HG02938 (cell line): ENCODE results near the gene TMOD4.
"Not testable (repeated sequence)": the region's sequence is repeated elsewhere in the genome, so short reads cannot be mapped to it uniquely, and the experiment has no call there.

Source experiments
- ATAC-seq: cut with Tn5 transposase; IDR thresholded peaks from one replicate; pipeline ENCODE4 v1.9.1; 2021; ENCODE audit warnings: mild to moderate bottlenecking, moderate library complexity; ENCODE audit not compliant: unreplicated experiment

Gene TMOD4

GRCh38 chr1:151175863-151176262 is at the start of gene TMOD4:
Gene TMOD4, minus strand, starts transcription at chr1:151175981. Its CDS starts 1,106 bp downstream, at chr1:151174875.
- ATAC-seq: no peak

GRCh38 chr1:151222130-151222529 is 46.3 kb upstream of the TMOD4 start:
- no peak for ATAC-seq

GRCh38 chr1:151221616-151222015 is 45.8 kb upstream of the TMOD4 start:
- ATAC-seq: no peak

GRCh38 chr1:151213560-151213959 is 37.8 kb upstream of the TMOD4 start:
- ATAC-seq: no peak

GRCh38 chr1:151211972-151212705 is 36.4 kb upstream of the TMOD4 start:
- ATAC-seq: no peak

GRCh38 chr1:151210830-151211229 is 35.0 kb upstream of the TMOD4 start:
- ATAC-seq: no peak

GRCh38 chr1:151205381-151205965 is 29.7 kb upstream of the TMOD4 start:
- not testable (repeated sequence) for ATAC-seq

- no peak for ATAC-seq
Measured at GRCh38 chr1:151199873-151200581, 24.2 kb upstream of the TMOD4 start.

- peak; percentile 75 for ATAC-seq
Measured at GRCh38 chr1:151198254-151199127, 22.7 kb upstream of the TMOD4 start, which contains the start of gene PIP5K1A. Gene PIP5K1A, plus strand, starts transcription at chr1:151198552. Its CDS starts 445 bp downstream, at chr1:151198997.

GRCh38 chr1:151197863-151198253 is 22.1 kb upstream of the TMOD4 start:
- no peak for ATAC-seq

- no peak for ATAC-seq
Measured at GRCh38 chr1:151196292-151196800, 20.6 kb upstream of the TMOD4 start.

GRCh38 chr1:151194894-151195594 is 19.3 kb upstream of the TMOD4 start:
- not testable (repeated sequence) for ATAC-seq

GRCh38 chr1:151193856-151194255 is 18.1 kb upstream of the TMOD4 start:
- no peak for ATAC-seq

- no peak for ATAC-seq
Measured at GRCh38 chr1:151193304-151193703, 17.5 kb upstream of the TMOD4 start.

- no peak for ATAC-seq
Measured at GRCh38 chr1:151192047-151192446, 16.3 kb upstream of the TMOD4 start.

- ATAC-seq: peak; percentile 91
Measured at GRCh38 chr1:151189637-151190445, 14.1 kb upstream of the TMOD4 start, which contains the start of gene VPS72. Gene VPS72, minus strand, starts transcription at chr1:151190197. Its CDS starts 76 bp downstream, at chr1:151190121.

GRCh38 chr1:151188667-151189066 is 12.9 kb upstream of the TMOD4 start:
- ATAC-seq: not testable (repeated sequence)

- no peak for ATAC-seq
Measured at GRCh38 chr1:151187205-151187604, 11.4 kb upstream of the TMOD4 start.

- no peak for ATAC-seq
Measured at GRCh38 chr1:151184211-151184610, 8.4 kb upstream of the TMOD4 start.
